NCI-H1105 treated with DMSO at 0.1 percent for 48 hours (cell line): ENCODE measurements around the gene BRICD5.
"Not testable (repeated sequence)": the region's sequence is repeated elsewhere in the genome, so short reads cannot be mapped to it uniquely, and the experiment has no call there.

Source experiments
- DNase-seq: peaks from one replicate; lab custom pipeline; 2025; lab: John Stamatoyannopoulos, UW

The BRICD5 gene

DNA sequence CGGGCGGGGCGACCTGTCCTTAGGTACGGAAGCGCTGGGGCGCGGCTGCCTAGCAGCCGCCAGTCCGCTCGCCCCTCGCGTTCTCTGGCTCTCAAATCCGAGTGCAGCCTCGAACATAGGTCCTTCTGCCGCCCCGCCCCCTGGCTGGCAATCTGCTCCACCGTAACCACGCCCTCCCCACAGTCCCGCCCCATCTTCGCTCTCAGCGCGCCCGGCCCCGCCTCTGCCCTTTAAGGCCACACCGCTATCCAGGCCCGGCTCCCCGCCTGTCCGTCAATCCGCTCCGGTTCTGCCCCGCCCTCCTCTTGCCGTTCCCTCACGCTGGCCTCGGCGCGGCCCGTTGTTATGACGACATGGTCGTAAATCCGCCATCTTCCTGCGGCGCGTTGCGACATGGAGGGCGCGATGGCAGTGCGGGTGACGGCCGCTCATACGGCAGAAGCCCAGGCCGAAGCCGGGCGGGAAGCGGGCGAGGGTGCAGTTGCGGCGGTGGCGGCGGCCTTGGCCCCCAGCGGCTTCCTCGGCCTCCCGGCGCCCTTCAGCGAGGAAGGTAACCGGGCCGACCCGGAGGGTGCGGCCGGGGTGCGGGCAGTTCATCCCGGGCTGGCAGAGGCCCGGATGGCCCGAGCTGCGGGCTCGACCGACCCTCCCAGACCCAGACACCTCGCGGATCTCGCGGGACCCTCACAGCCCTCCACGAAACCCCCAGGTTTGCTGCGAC is 12.7 kb upstream of the BRICD5 start, which contains the start of gene E4F1:
Gene E4F1 (plus strand): TSS at position 371 of the 721 bp plus-strand sequence. CDS start 23 bp downstream, at position 394.
- peak; percentile 92 for DNase-seq

DNA sequence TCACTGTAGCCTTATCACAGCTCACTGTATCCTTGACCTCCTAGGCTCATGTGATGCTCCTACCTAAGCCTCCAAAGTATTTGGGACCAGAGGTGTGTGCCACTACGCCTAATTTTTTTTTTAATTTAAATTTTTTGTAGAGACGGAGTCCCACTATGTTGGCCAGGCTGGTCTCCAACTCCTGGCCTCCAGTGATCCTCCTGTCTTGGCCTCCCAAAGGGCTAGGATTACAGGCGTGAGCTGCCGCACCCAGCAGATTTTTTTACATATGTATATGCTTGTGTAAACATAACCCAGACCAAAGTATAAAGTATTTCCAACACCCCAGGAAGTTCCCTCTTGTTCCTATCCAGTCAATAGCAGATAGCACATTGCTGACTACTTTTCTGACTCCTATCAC is 5.7 kb upstream of the BRICD5 start:
- DNase-seq, result no peak

DNA sequence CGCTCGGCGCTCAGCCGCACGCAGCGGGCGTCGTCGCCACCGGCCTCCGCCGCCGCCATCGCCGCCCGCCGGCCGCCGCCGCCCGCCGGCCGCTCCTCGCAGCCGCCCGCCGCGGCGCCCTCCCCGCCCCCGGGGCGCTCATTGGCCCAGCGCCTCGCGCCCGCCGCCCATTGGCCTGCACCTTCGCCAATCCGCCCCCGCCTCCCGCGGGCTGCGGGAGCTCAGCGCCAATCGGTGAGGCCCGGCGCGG is 4.0 kb upstream of the BRICD5 start, which contains the start of gene PGP:
Gene PGP (minus strand): TSS at position 122 of the 250 bp plus-strand sequence. CDS start 63 bp downstream, at position 59.
- DNase-seq, result no peak

DNA sequence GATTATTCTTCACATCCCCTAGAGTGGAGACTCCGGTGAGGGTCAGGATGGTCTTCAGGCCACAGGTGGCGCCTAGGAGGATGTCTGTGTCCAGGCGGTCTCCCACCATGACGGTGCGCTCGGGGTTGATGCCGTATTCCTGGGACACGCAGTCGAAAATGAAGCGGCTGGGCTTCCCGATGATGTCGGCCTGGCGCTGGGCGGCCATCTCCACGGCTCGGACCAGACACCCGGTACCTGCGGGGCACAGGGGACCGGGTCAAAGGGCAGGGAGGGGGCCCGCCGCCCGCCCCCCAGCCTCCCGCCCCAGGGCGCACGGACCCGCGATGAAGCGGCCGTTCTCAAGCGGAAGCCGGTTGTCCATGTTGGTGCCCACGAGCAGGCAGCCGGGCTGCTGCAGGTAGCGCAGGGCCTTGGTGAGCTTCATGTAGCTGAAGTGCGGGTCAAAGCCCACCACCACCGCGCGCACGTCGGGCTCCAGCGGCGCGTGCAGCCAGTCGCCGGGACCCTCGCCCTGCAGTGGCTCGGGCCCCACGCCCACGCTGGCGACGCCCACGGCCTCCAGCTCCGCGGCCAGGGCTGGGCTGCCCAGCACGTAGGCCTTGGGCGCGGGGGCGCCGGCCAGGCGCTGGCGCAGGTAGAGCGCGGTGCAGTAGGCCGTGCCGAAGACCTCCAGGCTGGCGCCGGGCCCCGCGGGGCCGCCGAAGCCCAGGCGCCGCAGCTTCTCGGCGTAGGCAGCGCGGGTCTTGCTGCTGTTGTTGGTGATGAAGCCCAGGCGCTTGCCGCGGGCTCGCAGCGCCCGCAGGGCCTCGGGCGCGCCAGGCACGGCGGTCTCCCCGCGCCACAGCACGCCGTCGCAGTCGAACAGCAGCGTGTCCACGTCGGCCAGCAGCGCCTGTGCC is 3.4 kb upstream of the BRICD5 start:
- DNase-seq, result no peak

DNA sequence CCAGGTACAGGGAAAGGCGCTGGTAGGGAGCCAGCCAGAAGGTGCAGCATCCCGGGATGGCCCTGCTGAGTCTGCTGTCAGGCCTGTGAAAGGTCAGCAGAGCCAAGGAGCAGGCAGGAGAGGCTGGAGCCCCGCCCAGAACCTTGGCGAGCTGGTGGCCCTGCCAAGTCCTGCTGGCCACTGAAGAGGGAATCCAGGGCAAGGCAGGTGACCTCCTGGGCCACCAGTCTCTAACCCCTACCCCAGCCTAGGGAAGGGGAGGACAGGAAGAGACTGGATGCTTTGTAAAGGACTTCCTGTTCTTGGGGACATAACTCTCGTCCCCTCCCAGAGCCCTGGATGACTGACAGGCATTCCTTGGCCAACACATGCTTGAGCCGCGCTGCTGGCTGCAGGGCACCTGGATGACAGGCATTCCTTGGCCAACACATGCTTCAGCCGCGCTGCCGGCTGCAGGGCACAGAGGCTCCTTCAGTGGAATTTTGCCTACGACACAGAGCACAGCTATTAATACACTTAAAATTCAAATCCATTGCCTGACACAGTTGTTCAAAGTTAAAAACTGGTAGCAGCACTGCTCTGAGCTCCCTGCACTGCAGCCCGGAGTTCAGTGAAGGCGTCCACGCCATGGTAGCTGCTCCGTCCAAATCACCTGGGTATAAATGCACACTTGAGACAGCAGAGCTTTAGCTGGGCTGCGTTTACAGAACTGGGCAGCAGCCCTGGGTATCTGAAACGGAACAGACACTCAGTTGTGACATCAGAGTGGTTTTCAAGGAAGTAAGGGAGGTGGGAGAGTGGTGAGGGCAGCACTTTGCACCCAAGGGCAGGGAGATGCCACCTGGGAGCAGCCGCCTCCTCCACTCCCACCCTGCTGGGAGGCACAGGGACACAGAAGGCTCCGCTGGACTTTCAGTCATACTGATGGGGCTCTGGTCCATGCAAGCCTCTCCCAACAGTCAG is 2.0 kb upstream of the BRICD5 start:
- no peak for DNase-seq

DNA sequence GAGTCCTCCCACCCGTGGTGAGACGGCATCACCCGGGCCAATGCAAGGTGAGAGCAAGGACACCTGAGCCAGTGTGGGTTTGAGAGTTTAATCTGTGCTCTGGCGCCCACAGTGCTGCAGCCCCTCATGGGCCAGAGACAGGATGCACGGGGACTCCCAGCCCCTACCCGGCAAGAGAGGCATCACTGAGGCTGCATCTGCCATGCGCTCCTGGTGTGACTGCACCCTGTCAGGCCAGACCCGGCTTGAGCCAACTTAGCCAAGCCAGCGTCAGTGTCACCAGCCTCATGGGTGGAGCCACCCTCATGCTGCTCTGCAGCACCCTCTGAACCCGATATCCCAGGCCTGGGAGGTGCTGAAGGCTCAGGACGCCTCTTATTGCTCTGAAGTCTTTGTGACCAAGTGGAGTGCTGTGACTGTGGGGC is 1.3 kb upstream of the BRICD5 start:
- no peak for DNase-seq

DNA sequence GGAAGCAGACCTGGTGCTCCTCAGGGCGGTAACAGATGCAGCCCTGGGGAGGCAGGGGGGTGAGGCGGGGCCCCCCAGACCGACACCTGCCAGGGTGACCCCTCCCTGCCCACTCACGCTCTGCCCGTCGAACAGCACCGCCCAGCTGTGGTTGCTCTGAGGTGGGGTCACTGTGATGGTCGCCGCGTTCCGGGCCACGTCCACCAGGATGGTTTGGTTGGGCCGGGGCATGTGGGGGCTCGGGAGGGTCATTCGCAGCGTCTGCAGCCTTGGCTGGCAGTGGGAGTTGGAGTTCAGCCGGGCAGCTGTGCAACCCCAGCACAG is 692 bp downstream of the BRICD5 start:
- DNase-seq, result no peak

DNA sequence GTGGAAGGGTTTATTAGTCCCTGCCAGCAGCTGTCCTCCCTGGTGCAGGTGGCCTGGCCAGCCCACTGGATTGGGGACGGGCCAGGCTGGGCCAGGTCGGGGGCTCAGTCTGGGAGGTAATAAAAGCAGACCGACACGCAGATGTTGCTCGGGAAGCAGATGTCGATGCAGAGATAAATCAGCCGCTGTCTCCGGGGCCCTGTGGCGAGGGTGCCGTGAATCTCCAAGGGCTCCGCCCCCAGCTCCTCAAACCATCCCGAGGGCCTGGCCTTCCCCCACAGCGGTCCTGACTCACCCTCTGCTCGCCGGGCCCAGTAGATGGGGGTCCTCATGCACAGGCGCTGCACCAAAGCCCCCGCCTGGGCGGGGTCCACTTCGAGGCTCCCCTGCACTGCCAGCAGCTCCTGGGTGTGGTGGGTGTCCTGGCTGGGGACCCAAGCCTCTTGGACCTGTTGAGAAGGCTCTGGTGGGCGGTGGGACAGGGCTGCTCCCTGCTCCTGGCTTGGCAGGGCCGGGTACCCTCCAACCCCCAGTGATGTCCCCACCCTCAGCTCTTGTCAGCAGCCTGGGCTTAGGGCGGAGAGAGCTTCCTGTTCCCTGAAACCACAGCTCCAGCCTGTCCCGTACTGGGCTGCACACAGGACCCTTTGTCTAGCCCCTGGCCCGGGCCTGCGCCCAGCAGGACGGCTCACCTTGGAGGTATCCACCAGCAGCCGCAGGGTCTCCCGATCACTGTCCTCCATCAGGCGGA is 1.2 kb downstream of the BRICD5 start:
- no peak for DNase-seq

DNA sequence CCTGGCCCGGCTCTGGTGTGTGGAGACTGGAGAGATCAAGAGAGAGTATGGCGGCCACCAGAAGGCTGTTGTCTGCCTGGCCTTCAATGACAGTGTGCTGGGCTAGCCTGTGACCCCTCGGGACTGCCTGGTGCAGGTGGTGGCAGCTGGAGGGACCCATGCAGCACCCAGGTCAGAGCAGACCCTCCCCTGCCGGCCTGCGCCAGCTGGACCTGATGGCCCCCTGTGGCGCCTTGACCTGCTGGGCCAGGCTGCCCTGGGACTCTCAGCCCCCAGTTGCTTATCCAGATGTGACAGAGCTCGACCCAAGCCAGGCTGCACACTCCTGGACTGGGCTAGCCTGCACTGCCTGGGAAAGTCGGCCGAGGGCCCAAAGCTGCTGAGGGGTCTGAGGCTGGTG is 1.9 kb downstream of the BRICD5 start:
- no peak for DNase-seq

DNA sequence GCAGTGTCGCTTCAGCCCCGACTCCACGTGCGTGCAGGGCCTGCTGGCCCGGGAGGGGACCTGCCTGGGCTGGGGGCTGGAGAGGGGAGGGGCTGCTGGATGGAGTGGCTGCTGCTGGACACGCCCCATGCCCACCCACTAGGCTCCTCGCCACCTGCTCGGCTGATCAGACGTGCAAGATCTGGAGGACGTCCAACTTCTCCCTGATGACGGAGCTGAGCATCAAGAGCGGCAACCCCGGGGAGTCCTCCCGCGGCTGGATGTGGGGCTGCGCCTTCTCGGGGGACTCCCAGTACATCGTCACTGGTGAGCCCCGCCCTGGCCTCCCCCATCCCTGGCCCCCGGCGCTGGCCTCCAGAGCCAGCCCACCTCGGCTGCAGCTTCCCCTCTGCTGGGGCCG is 2.4 kb downstream of the BRICD5 start:
- peak; percentile 4 for DNase-seq

DNA sequence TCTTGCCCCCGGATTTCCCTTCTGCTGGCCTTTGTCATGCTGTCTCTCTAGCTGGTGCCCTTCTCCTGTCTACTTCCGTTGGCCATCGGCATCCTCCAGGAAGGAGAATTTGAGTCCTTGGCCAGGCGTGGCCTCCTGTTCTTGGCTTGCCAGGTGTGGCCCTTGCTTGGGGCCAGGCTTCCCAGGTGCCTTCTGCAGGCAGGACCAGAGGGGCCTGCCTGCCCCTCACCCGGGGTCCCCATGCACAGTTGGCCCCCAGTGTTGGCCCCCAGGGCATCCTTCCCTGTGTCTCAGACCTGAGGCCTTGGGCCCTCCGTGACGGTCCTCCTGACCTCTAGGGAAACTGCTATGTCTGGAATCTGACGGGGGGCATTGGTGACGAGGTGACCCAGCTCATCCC is 2.8 kb downstream of the BRICD5 start:
- no peak for DNase-seq

DNA sequence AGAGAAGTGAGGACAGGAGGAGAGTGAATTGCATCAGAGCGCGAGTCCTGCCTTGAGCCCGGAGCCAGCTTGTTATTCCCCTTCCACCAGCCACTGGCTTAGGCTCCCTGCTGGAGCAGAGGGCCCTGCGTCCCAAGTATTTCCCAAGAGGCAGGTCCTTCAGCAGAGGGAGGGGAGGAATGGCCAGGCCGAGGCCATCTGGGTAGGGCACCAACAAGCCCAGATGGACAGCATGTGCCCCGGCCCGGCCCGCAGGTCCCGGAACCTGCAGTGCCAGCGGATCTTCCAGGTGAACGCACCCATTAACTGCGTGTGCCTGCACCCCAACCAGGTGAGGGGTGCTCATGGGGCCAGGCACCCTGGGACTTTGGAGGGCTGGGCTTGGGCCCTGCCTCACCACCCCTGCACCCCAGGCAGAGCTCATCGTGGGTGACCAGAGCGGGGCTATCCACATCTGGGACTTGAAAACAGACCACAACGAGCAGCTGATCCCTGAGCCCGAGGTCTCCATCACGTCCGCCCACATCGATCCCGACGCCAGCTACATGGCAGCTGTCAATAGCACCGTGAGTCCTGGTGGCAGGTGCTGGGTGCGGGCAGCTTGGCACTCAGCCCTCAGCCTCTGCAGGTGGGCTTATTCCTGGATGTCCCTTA is 3.8 kb downstream of the BRICD5 start:
- DNase-seq, result no peak

DNA sequence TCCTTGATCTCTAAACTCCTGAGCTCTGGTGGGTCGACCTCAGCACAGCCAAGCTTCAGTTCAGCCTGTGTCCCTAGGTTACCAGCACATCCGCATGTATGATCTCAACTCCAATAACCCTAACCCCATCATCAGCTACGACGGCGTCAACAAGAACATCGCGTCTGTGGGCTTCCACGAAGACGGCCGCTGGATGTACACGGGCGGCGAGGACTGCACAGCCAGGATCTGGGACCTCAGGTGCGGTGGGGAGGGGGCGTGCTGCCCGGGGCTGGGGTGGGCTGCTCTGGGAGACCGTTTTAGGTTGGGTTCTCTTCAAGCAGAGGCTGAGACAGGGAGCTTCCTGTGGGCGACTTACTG is 4.3 kb downstream of the BRICD5 start:
- no peak for DNase-seq

DNA sequence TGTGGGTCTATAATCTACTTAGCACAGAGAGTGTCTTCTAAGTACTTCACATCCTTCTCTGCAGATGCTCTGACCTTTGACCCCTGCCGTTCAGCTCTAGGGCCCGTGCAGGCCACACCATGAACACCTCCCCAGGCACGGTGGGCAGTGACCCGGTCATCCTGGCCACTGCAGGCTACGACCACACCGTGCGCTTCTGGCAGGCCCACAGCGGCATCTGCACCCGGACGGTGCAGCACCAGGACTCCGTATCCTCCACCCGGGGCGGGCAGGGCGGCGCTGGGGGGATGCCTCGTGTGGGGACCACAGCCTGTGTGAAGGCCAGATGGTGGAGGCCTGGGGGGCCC is 4.7 kb downstream of the BRICD5 start:
- DNase-seq, result no peak

DNA sequence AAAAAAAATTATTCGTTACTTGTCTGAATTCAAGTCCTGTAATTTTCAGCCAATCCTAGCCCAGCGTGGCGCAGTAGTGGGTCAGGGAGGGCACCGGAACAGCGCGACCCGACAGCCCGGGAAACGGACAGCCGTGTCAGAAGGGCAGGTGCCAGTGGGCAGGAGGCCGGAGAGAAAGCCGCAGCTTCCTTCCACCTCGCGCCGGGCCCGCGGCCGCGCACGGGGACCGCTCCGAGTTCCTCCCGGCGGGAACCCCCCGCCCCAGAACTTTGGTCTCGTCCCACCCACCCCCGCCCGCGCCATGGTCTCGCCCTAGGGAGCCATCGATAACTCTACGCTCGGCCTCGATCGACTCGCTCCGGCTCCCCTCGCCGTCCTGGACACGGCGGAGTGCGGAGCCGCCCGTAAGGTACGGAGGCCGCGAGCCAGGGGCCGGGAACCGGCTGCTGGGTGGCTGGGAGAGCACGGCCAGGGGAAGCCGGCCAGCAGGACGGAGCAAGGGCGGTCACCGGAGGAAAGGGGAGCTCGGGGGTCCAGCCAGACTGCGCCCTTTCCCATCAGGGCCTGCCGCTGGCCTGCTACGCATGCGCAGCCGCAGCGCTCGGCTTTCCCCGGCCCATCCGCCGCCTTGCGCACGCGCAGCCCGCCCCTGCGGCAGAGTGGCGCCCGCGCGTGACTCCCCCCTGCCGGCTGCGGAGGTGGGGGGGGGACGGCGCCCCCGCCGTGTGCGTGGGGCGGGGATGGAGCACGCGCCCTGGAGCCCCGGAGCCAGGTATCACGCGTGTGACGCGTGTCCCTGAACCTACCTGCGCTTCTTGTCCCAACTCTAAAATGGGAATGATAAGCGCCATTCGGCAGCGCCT is 5.3 kb downstream of the BRICD5 start, which contains the start of gene MLST8:
Gene MLST8 (plus strand): TSS at position 351 of the 863 bp plus-strand sequence. CDS start 632 bp downstream, outside the sequence.
- peak; percentile 48 for DNase-seq

DNA sequence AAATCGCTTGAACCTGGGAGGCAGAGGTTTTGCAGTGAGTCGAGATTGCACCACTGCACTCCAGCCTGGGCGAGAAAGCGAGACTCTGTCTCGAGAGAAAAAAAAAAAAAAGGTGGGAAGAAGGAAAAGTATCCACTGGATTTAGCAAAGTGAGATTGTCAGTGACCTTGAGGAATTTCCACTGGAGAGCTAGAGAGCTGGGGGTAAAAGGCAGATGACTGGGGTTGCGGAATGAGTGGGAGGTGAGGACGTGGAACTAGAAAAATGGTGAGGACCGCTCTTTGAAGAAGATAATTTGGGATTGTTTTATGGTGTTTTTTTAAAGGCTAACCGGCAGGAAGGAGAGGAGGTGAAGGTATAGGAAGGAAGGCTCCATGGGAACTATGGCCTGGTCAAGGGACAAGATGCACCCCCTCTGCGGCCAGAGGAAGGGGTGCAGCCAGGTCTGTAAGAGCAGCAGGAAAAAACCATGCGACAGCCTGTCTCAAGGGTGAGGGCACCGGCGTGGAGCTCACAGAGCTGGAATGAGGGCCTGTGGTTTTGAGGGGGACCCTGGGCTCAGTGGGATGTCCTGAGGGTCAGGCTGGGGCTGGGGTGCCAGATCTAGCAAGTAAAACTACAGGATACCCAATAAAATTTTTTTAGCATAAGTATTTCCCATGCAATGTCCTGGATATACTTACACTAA is 6.1 kb downstream of the BRICD5 start:
- no peak for DNase-seq

DNA sequence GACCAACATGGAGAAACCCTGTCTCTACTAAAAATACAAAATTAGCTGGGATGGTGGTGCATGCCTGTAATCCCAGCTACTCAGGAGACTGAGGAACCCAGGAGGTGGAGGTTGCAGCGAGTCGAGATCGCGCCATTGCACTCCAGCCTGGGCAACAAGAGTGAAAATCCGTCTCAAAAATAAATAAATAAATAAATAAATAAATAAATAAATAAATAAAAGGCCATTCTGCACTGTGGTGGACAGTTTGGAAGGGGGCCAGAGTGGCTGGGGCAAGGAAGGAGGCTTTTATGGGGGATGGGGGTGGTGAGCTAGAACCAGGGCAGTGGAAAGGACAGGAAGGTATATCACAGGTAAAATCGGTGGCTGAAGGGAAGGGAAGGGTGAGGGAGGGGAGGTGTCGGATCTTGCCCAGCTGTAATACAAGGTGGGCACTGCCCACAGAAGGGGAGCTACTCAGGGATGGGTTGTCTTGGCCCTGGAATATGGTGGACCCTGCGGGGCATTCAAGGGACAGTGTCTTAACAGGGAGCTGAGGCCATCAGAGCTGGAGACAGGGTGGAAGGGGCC is 7.5 kb downstream of the BRICD5 start:
- not testable (repeated sequence) for DNase-seq

DNA sequence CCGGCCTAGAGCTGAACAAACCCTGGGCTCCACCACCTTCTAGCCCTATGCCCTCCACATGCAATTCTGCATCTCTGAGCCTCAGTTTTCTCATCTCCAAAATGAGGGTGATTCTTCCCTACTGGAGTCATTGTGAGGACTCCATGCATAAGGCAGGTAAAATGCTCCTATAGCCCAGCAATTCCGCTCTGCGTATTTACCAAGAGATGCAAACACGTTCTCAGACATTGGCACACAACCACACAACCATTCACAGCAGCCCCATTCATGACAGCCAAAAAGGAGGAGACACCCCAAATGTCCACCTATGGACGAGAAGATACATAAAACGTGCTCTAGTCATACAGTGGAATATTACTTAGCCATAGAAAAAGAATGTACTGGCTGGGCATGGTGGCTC is 10.3 kb downstream of the BRICD5 start:
- no peak for DNase-seq

DNA sequence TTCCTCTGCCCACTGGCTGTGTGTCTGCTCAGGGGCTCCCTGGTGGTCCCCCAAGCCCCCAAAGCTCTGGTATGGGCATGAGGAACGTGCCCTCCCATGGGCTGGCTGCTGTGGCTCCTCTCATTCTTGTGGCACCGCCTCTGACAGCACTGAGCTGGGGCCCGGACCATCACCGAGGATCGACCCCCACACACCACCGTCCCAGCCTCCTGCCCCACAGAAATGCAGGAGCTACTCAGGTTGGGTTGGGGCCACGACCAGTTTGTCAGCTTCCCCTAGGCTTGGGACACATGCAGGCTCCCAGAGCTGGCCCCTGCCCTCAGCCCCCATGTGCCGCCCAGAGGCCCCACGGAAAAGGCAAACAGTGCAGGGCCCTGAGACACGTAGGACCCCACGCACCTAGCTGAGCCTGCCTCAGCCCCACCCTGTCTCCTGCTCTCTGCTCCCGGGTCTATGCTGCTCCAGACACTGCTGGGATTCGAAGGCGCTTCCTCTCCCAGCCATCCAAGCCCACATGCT is 11.0 kb downstream of the BRICD5 start:
- DNase-seq, result no peak
